ENCODE results near the gene SNX11. TPM values are rescaled to one million over a fixed set of nuclear protein-coding genes. Genes with fewer than 3 reads are reported as not detected.

SNX11 gene
- total RNA-seq, 2 donors from 2014 or later = 30.5 to 30.6 TPM

- ATAC-seq (replicated peaks in 1 of 2) = no peak
- no peak overlapping the region for H3K4me3 Mint-ChIP-seq
- H3K27ac Mint-ChIP-seq = no peak overlapping the region
- no peak for DNase-seq
- H3K27me3 Mint-ChIP-seq (ENCODE audit: low read depth) = no peaks in the 10 kb centered on the region
- peaks cover 9% of the 10 kb centered on the region for H3K4me1 Mint-ChIP-seq (ENCODE audit: low read depth)
- H3K9me3 Mint-ChIP-seq = no peaks in the 10 kb centered on the region
- H3K36me3 Mint-ChIP-seq (ENCODE audit: insufficient read depth in 2 of 2) = peaks cover 0 to 6% of the 10 kb centered on the region in 2 donors
Observed at GRCh38 chr17:48162306-48162934, 54.9 kb downstream of the SNX11 start.

GRCh38 chr17:48162946-48163506 lies 55.5 kb downstream of the SNX11 start:
- ATAC-seq (replicated peaks in 1 of 2) (no peak), DNase-seq (no peak)
- peaks cover 0 to 6% of the 10 kb centered on the region in 2 donors for H3K36me3 Mint-ChIP-seq (ENCODE audit: insufficient read depth in 2 of 2)
- no peaks in the 10 kb centered on the region for H3K27me3 Mint-ChIP-seq (ENCODE audit: low read depth)
- H3K9me3 Mint-ChIP-seq = no peaks in the 10 kb centered on the region
- peak overlapping the region; percentile 64 for H3K27ac Mint-ChIP-seq
- H3K4me1 Mint-ChIP-seq (ENCODE audit: low read depth) = peaks cover 9% of the 10 kb centered on the region
- no peak overlapping the region for H3K4me3 Mint-ChIP-seq

- H3K27me3 Mint-ChIP-seq (ENCODE audit: low read depth) = no peaks in the 10 kb centered on the region
- peaks cover 9% of the 10 kb centered on the region for H3K4me1 Mint-ChIP-seq (ENCODE audit: low read depth)
- DNase-seq (no peak), ATAC-seq (replicated peaks in 1 of 2) (no peak)
- no peak overlapping the region for H3K4me3 Mint-ChIP-seq
- H3K27ac Mint-ChIP-seq = peak overlapping the region; percentile 64
- peaks cover 0 to 6% of the 10 kb centered on the region in 2 donors for H3K36me3 Mint-ChIP-seq (ENCODE audit: insufficient read depth in 2 of 2)
- no peaks in the 10 kb centered on the region for H3K9me3 Mint-ChIP-seq
Observed at GRCh38 chr17:48163809-48164208, 56.2 kb downstream of the SNX11 start.

GRCh38 chr17:48169926-48170325 lies 62.4 kb downstream of the SNX11 start:
- Mint-ChIP-seq H3K4me3 (no peak overlapping the region), H3K36me3 (ENCODE audit: insufficient read depth in 2 of 2) (no peaks in the 10 kb centered on the region), H3K27ac (peak overlapping the region; percentile 2), H3K4me1 (ENCODE audit: low read depth) (peaks cover 15% of the 10 kb centered on the region), H3K9me3 (no peaks in the 10 kb centered on the region), H3K27me3 (ENCODE audit: low read depth) (no peaks in the 10 kb centered on the region)
- ATAC-seq (replicated peaks in 1 of 2) (no peak), DNase-seq (no peak)

Other genes with a start within 250 kb of the SNX11 start
- 10 to 100 TPM; 27.6 to 33.5 TPM for gene SP2, start 211.5 kb upstream of the SNX11 start, total RNA-seq
- gene PNPO, start 166.2 kb upstream of the SNX11 start, total RNA-seq = 10 to 100 TPM; 18.4 to 30.1 TPM
- not detected for gene PRR15L, start 149.9 kb upstream of the SNX11 start, total RNA-seq
- 100 to 1,000 TPM; 232 to 255 TPM for gene CDK5RAP3, start 136.7 kb upstream of the SNX11 start, total RNA-seq
- 10 to 100 TPM; 11.7 to 14.2 TPM for gene COPZ2, start 70.0 kb upstream of the SNX11 start, total RNA-seq
- gene NFE2L1, start 59.4 kb upstream of the SNX11 start, total RNA-seq = 100 to 1,000 TPM; 214 to 237 TPM
- 10 to 100 TPM; 47.0 to 62.3 TPM for gene CBX1, start 6.3 kb upstream of the SNX11 start, total RNA-seq

Data from activated T-cell treated with anti-CD3 and anti-CD28 coated beads, Interleukin-2, amount 50 U/mL, for 72 hours (primary cell).